Ammon's horn (tissue), 1 donor: ENCODE data around the gene ATP5F1C.
"Not testable (repeated sequence)": the region's sequence is repeated elsewhere in the genome, so short reads cannot be mapped to it uniquely, and the experiment has no call there.

Experiments used
- DNase-seq: peaks from one replicate; pipeline ENCODE4 v3.0.0-alpha.2; 2016; ENCODE audit warnings: low spot score

ATP5F1C gene

DNA sequence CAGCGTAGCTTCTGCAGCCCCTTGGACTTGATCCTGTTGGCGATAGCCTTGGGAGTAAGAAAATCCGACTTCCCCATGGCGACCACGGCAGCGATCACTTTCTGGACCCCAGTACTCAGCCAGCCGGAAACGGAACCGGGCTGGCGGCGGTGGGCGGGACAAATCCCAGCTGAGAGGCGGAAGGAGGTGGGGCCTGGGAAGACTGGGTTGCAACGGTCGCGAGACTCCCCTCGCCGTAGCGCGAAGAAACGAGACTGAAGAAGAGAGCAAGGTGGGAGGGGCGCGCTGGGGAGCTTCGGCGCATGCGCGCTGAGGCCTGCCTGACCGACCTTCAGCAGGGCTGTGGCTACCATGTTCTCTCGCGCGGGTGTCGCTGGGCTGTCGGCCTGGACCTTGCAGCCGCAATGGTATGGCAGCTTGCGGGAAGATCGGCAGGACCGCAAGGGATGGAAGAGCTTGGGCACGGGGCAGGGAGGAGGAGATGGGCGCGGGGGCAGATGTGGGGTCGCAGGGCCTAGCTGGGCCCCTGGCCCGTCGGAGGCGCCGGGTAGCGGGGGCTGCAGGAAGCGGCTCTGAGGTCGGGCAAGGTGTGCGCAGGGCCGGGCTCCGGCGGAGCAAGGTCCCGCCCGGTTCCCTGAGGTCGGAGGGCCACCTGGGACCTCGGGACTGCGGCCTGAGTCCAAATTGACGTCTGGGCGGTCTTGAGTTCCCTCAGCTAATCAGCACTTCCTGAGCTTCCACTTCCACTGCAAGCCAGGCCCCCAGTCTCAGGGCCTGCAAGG, at the start of gene ATP5F1C, which contains the start of gene KIN:
TSS of gene ATP5F1C (plus strand) at position 321 of the 782 bp plus-strand sequence. CDS start at position 352, 31 bp downstream.
TSS of gene KIN (minus strand) at position 137 of the 782 bp plus-strand sequence. CDS start at position 77, 60 bp downstream.
- peak; percentile 99 for DNase-seq

DNA sequence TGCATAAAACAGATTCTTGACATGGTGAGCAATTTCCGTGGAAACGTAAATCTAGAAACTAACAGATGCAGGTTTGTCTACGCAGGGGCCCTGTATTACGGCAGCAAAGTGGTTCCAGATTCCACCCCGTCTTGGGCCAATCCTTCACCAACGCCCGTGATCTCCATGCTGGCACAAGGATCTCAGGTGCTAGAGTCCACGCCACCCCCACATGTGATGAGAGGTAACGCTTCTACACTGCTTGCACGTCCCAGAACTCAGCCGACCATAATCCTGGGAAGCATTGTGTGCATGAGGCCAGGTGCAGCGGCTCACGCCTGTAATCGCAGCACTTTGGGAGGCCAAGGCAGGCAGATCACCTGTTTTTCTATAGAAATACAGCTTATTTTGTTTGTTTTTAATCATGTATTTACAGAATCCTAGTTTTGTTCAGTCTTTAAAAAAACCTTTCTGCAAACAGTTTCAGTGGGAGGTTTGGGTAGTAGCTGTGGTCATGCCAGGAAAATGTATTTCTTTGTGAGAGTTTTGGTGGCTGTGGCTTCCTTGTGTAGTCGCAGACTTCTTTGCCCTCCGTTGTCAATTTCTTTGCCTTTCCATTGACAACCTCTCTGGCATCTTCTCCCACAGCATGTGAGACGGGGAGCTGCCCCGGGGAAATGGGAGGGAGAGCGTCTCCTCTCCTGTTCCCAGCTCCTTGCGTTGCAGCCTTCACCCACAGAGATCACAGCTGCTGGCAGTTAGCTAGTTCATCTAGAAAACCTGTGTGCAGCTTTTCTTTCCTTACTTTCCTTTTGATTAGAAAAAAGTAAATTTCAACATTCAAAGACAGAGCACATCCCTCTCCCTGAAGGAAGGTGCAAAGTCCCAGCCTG, 49.2 kb upstream of the ATP5F1C start:
- DNase-seq: no peak

DNA sequence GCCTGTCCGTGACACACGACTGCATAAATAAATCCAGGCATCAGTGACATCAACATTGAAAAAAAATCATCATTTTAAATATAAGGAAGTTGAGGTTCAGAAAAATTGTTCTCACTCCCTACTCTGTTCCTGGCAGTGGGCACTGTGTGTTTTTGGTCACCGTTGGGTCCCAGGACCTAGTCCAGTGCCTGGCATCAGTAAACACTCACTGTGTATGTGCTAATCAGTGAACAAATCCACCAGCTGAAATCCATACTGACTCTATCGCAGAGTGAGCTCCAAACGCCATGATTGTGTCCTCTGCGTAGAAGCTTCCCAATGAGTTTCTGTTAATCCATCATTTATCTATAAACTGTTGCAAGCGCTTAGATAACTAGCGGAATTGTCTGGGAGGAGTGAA, 43.7 kb upstream of the ATP5F1C start:
- no peak for DNase-seq

DNA sequence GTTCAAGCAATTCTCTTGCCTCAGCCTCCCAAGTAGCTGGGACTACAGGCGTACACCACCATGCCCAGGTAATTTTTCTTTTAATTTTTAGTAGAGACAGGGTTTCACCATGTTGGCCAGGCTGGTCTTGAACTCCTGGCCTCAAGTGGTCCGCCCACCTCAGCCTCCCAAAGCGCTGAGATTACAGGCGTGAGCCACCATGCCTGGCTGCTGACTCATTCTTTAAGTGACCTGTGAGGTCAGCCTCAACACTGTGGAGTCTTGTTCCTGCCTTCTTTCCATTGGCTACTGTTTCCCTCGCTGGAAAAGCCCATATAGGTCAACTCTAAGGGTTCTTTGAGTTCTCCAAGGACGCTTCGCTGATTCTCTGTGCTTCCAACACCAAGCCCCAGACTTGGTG, 39.3 kb upstream of the ATP5F1C start:
- not testable (repeated sequence) for DNase-seq

DNA sequence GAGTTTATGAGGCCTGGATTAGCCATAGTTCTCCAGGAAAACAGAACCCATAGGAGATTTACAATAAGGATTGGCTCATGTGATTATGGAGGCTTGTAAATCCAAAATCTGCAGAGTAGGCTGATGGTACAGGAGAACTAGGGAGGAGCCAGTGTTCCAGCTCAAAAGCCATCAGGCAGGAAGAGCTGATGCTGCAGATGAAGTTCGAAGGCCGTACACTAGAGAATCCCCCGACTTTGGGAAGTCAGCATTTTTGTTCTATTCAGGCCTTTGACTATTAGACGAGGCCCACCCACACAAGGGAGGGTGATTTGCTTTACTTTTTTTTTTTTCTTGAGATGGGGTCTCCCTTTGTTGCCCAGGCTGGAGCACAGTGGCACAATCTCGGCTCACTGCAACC, 37.8 kb upstream of the ATP5F1C start:
- DNase-seq: no peak

DNA sequence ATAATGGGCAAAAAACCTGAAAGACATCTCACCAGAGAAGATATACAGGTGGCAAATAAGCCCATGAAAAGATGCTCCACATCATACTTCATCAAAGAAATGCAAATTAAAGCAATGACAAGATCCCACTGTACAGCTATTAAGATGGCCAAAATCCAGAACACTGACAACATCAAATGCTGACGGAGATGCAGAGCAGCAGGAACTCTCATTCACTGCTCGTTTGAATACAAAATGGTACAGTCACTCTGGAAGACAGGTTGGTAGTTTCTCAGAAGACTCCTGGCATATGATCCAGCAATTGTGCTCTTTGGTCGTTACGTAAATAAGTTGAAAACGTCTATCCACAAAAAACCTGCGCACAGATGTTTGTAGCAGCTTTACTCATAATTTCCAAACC, 35.7 kb upstream of the ATP5F1C start:
- DNase-seq: no peak

DNA sequence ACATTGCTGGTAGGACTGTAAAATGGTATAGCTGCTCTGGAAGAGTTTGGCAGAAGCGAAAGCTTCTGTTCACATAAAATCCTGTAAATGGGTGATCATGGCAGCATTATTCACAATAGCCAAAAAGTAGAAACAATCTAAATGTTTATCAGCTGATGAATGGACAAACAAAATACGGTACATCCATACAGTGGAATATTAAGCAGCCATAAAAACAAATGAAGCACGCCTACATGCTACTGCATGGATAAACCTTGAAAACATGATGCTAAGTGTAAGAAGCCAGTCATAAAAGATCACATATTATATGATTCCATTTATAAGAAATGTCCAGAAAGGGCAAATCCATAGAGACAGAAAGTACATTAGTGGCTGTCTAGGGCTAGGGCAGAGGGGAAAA, 32.9 kb upstream of the ATP5F1C start:
- DNase-seq: no peak

DNA sequence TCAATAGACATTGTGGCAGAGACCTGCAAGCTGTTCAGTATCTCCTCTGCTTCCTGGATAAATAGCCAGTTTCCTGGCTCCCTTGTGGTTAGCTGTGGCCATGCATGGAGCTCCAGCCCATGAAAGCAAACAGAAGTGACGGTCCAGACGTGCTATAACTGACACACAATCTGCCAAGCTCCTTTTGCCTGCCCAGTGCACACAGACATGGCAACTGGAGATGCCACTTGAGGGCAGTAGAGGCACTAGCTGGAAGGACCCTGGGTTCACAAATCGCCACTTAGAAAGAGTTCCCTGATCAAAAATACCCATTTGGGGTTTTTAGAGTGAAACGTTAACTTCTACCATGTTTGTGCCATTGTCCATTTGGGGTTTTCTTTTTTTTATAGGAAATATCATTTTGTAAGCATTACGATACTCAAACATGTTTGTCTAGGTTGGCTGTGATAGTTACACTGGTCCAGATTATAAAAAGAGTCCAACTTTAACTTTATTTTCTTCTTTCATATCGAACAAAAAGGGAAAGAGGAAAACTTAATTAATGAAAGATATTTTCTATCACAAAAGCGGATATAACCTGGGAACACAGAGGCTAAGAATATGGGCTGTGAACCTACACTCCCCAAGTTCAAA, 31.5 kb upstream of the ATP5F1C start:
- DNase-seq: peak; percentile 12

DNA sequence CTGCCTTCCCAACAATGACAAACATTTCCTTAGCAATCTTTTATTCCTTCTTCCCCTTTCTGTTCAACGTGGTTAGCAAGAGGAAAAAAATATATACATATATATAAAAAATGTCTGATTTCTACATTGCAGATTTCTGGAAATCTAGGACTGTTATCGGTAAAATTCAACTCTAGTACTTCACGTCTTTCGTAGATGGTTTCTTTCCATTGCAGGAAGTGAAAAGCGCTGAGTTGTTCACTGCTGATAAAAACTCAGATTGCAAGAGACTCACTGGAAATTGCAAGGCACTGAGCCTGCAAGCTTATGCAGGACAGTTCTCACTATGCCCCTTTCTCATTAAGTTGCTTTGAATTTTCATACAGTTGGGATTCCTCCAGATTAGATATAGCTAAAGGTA, 24.0 kb upstream of the ATP5F1C start:
- DNase-seq: no peak

DNA sequence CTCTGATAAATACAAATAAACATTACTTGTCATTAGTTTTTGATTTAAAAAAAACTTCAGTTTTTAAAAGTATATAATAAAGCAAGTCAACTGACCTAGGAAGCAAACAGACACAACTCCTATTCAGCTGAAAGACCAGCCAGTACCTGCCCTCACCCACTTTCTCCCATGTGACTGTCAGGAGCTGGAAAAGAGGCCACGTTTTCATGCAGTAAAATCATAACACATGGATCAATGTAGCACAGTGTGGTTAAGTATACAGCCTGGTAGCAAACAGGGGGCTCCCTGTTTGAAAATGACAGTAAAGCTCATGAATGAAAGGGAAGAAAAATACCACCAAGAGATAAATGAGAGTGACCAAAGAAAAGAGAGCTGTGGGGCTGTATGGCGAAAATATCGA, 21.7 kb upstream of the ATP5F1C start:
- DNase-seq: no peak

DNA sequence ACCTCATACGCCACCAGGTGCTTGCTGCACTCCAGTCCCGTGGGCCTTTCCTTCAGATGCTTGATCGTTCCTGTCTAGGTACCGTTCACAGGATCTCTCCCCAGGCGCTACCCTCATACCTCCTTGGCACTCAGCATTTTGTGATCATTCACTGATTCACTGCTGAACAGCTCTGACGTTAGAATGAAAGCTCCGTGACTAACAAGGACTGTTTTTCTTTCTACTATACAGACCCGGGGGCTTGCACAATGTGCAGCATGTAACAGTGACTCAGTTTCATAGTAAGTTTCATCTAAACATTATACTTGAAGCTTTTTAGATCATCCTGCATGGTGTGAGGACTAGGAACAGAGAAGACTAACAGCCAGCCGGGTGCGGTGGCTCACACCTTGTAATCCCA, 20.8 kb upstream of the ATP5F1C start:
- no peak for DNase-seq

DNA sequence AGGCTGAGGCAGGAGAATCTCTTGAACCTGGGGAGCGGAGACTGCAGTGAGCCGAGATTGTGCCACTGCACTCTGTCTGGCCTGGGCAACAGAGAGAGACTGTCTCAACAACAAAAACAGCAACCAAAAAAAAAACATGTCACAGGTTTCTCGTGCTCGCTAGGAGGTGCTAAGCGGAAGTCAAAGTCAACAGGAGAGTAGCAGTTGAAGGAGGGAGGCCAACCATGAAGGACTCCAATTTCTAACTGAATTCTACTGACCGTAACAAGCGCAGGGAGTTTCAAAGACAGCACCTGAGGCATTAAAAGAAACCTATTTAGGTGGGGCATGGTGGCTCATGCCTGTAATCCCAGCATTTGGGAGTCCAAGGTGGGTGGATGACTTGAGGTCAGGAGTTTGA, 19.6 kb upstream of the ATP5F1C start:
- no peak for DNase-seq

DNA sequence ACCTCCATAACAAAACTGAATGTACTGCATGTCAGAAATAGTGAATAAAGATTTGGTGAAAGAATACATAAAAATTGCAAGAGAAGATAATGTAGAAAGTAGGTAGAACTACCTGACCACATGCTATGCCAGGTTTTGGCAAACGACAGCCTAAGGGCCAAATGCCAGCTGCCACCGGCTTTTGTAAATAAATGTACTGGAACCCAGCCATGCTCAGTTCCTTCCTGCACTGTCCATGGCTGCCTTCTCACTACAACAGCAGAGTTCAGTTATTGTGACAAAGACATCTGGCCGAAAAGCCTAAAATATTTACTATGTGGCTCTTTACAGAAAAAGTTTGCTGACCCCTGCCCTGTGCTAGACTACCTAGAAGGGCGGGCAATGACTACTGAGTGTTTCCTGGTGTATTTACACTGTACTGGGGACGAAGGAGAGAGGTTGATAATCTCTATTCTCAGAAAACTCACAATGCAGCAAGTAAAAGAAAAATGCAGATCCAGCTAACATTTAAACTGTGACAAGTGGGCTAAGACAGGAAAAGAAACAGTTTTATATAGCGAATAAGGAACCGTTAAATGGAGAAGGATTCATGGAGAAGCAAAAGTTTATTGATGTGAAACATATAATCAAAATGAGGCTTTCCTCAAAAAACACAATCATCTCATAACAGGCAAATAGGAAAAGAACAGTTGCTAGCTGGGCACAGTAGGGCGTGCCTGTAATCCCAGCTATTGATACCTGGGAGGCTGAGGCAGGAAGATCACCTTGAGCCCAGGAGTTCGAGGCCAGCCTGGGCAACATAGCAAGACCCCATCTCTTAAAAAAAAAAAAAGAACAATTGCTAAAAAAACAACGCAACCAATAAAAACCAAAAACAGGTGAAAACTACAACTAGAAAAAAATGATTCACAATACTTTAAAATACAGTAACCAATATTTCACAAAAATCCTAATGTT, 13.9 kb upstream of the ATP5F1C start:
- DNase-seq: no peak

DNA sequence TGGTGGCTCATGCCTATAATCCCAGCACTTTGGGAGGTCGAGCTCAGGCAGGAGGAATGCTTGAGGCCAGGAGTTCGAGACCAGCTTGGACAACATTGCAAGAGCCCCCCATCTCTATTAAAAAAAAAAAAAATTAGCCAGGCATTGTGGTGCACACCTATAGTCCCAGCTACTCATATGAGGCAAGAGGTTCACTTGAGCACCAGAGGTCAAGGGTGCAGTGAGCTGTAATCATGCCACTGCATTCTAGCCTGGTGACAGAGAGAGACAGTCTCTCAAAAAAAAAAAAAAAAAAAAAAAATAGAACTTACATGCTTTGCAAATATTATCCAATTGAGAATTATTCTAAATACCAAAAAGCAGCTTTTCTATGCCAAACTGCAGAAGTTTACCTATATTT, 11.2 kb upstream of the ATP5F1C start:
- DNase-seq: no peak

DNA sequence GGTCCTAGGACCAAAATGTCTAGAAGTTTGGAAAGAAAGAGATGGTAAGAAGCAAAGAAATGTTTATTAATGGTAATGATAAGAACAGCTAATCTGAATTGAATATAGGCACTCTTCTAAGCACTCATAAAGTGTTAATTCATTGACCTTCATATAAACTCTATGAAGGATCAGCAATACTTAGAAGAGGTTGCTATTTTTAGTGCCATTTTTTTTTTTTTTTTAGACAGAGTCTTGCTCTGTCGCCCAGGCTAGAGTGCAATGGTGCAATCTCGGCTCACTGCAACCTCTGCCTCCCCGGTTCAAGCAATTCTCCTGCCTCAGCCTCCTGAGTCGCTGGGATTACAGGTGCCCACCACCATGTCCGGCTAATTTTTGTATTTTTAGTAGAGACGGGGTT, 5.8 kb upstream of the ATP5F1C start:
- not testable (repeated sequence) for DNase-seq

DNA sequence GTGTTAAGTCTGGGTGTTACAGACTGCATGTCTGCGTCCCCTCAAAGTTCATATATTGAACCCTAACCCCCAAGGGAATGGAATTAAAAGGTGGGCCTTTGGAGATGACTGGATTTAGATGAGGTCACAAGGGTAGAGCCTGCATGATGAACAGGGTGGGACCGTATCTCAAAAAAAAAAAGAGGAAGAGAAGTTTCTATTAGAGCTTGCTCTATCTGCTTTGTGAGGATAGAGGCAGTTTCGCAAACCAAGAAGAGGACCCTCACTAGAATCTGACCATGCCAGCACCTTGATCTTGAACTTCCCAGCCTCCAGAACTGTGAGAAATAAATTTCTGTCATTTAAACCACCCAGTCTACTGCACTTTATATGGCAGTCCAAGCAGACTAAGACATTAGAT, 1.5 kb upstream of the ATP5F1C start:
- no peak for DNase-seq

DNA sequence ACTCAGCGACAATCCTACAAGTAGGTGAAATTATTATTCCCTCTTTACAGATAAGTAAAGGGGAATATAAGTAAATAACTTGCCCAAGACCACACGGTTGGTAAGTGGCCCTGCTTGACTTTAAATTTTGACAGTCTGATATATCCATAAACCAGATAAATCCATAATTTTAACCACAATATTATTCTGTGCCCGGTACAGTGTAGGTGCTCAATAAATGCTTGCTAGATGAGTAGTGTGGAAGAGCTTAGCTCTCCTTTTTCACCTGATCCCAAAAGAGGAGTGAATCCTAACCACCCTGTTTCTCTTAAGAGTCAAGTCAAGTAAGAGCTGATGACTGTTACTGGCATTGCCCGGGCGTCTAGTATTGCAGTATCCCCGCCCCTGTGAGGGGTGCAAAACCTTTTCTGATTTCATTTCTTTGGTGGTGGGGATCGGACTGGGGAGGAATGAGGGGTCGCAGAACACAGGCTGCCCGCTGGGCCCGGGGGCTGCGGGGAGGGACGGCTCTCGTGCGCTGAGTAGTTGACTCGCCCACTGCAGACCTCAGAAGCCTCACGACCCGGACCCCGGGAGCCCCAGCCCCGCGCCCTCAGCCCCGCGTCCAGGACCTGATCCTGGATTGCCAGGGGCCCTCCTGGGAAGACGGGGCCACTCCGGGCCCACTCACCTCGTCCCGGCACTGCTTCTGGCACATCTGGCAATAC, 674 bp upstream of the ATP5F1C start:
- DNase-seq: no peak

DNA sequence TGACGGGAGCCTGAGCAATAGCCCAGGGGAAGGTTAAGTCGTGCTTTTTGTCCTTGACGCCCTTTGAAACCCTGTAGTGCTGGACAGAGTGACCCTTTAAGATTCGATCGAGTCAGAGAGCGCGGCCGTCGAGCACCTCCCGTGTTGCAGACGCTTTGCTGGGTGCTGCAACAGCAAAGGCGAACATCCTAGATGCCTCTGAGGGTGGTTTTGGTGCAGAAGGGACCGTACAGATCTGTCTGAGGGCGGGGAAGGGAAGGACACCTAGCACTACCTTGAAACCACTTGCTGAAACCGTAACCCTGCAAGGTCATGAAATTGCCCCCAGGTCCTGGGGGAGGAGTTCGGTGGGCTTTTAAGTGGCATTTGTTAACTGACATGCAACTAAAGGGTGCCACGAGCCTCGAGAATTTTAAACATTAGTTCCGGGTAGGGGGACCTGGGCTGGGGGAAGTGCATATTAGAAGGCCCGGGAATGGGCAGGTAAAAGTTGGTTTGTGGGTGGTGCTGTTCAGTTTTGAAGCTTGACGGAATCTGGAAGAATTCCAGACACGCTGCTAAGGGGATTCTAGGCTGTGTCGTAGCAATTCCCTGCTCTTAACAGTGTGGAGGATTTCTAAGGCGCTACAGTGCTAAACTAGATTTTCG, 786 bp downstream of the ATP5F1C start:
- no peak for DNase-seq

DNA sequence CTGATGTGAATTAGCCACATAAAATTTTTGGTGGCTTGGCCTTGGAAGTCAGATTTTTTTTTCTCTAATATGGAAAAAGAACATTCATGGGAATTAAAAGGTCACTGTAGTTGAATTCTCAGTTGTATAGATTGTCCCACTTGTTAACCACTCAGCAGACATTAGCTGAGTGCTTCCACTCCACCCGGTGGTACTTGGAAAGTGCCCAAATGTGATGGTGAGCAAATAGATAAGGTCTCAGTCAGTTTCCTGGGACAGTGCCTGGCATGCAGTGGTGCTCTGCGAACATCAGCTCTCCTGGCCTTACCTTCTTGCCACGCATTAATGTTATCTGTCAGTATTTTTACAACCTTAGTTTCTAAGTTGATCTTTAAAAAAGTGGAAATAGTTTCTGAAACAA, 1.4 kb downstream of the ATP5F1C start:
- DNase-seq: no peak

DNA sequence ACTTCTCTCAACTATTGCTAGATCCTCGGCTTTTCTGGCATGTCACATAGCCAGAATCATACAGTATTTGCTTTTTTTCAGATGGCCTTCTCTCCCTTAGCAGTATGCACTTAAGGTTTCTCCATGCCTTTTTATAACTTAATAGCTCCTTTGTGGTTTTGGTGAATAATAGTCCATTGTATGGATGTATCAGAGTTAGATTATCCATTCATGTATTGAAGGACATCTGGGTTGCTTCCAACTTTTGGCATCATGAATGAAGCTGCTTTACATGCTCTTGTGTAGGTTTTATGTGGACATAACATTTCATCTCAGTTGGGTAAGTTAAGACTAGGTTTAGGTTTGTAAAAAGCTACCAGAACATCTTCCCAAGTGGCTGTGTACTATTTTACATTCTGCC, 4.6 kb downstream of the ATP5F1C start:
- peak; percentile 58 for DNase-seq
